ENCODE results near the gene TTK. TPM values are rescaled to one million over a fixed set of nuclear protein-coding genes. Genes with fewer than 3 reads are reported as not detected.

The TTK gene
- total RNA-seq, 1 experiment from 2014 or later: 35.5 TPM

GRCh38 chr6:80077067-80077466, 72.6 kb downstream of the TTK start:
- H3K36me3 ChIP-seq (ENCODE audit: control insufficient read depth, insufficient read depth, low read length): no peaks in the 10 kb centered on the region; the same call in 1 of the 2 replicates
- H3K27me3 ChIP-seq (ENCODE audit: control insufficient read depth, insufficient read depth, low read length): peaks cover 2% of the 10 kb centered on the region; the same call in 1 of the 2 replicates
- in situ Hi-C loops (cut with HindIII; ENCODE audit: low pct_unique_long_range_greater_than_20kb, low sequenced_read_pairs) (no loop called here), intact Hi-C loops (cut with micrococcal nuclease; ENCODE audit: unreplicated experiment) (no loop called here)
- no peaks in the 10 kb centered on the region for H3K9me3 ChIP-seq (ENCODE audit: control insufficient read depth, insufficient read depth, low read depth, low read length)
- no TSS peak for BruUV-seq (replicated peaks)
- POLR2A ChIA-PET: no interaction called here
- TF ChIP-seq, protein P1, sequence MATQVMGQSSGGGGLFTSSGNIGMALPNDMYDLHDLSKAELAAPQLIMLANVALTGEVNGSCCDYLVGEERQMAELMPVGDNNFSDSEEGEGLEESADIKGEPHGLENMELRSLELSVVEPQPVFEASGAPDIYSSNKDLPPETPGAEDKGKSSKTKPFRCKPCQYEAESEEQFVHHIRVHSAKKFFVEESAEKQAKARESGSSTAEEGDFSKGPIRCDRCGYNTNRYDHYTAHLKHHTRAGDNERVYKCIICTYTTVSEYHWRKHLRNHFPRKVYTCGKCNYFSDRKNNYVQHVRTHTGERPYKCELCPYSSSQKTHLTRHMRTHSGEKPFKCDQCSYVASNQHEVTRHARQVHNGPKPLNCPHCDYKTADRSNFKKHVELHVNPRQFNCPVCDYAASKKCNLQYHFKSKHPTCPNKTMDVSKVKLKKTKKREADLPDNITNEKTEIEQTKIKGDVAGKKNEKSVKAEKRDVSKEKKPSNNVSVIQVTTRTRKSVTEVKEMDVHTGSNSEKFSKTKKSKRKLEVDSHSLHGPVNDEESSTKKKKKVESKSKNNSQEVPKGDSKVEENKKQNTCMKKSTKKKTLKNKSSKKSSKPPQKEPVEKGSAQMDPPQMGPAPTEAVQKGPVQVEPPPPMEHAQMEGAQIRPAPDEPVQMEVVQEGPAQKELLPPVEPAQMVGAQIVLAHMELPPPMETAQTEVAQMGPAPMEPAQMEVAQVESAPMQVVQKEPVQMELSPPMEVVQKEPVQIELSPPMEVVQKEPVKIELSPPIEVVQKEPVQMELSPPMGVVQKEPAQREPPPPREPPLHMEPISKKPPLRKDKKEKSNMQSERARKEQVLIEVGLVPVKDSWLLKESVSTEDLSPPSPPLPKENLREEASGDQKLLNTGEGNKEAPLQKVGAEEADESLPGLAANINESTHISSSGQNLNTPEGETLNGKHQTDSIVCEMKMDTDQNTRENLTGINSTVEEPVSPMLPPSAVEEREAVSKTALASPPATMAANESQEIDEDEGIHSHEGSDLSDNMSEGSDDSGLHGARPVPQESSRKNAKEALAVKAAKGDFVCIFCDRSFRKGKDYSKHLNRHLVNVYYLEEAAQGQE (IDR thresholded peaks at IDR 0.05; ENCODE audit: insufficient read depth in 1 of 2, low read depth in 2 of 2, low read length in 1 of 2): no peak
- TF ChIP-seq SIN3A (IDR thresholded peaks at IDR 0.05; ENCODE audit: borderline replicate concordance, insufficient read depth, low read depth, low read length) (no peak), TCF7L2 (IDR thresholded peaks at IDR 0.05; ENCODE audit: low read depth, low read length) (no peak), POLR2AphosphoS5 (IDR thresholded peaks at IDR 0.05; ENCODE audit: low read depth, low read length) (no peak)
- no peaks in the 10 kb centered on the region for H3K4me1 ChIP-seq (ENCODE audit: control insufficient read depth, insufficient read depth, low read length)
- DNase-seq (ENCODE audit: low read depth, low spot score) (no peak), ATAC-seq (no peak)
- no peak overlapping the region for H3K27ac ChIP-seq (ENCODE audit: low read length)
- no peak overlapping the region for H3K4me3 ChIP-seq (ENCODE audit: low read depth in 2 of 2, low read length in 2 of 2)
- CTCF ChIA-PET: no interaction called here

- BruUV-seq (replicated peaks): no TSS peak
- DNase-seq (ENCODE audit: low read depth, low spot score): no peak
- no peak for ATAC-seq
- Histone ChIP-seq H3K36me3 (ENCODE audit: control insufficient read depth, insufficient read depth, low read length) (no peaks in the 10 kb centered on the region), H3K9me3 (ENCODE audit: control insufficient read depth, insufficient read depth, low read depth, low read length) (no peaks in the 10 kb centered on the region), H3K27me3 (ENCODE audit: control insufficient read depth, insufficient read depth, low read length) (peaks cover 9% of the 10 kb centered on the region), H3K27ac (ENCODE audit: low read length) (no peak overlapping the region), H3K4me3 (ENCODE audit: low read depth in 2 of 2, low read length in 2 of 2) (no peak overlapping the region), H3K4me1 (ENCODE audit: control insufficient read depth, insufficient read depth, low read length) (no peaks in the 10 kb centered on the region)
- TF ChIP-seq, protein P1 (IDR thresholded peaks at IDR 0.05; ENCODE audit: insufficient read depth in 1 of 2, low read depth in 2 of 2, low read length in 1 of 2): no peak
- TF ChIP-seq, protein P2, sequence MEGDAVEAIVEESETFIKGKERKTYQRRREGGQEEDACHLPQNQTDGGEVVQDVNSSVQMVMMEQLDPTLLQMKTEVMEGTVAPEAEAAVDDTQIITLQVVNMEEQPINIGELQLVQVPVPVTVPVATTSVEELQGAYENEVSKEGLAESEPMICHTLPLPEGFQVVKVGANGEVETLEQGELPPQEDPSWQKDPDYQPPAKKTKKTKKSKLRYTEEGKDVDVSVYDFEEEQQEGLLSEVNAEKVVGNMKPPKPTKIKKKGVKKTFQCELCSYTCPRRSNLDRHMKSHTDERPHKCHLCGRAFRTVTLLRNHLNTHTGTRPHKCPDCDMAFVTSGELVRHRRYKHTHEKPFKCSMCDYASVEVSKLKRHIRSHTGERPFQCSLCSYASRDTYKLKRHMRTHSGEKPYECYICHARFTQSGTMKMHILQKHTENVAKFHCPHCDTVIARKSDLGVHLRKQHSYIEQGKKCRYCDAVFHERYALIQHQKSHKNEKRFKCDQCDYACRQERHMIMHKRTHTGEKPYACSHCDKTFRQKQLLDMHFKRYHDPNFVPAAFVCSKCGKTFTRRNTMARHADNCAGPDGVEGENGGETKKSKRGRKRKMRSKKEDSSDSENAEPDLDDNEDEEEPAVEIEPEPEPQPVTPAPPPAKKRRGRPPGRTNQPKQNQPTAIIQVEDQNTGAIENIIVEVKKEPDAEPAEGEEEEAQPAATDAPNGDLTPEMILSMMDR (IDR thresholded peaks at IDR 0.05): no peak
- TF ChIP-seq POLR2AphosphoS5 (IDR thresholded peaks at IDR 0.05; ENCODE audit: low read depth, low read length): no peak
- TF ChIP-seq SIN3A (IDR thresholded peaks at IDR 0.05; ENCODE audit: borderline replicate concordance, insufficient read depth, low read depth, low read length): no peak
- no peak for TF ChIP-seq TCF7L2 (IDR thresholded peaks at IDR 0.05; ENCODE audit: low read depth, low read length)
- intact Hi-C loops (cut with micrococcal nuclease; ENCODE audit: unreplicated experiment) (no loop called here), in situ Hi-C loops (cut with HindIII; ENCODE audit: low pct_unique_long_range_greater_than_20kb, low sequenced_read_pairs) (no loop called here)
- ChIA-PET CTCF (no interaction called here), POLR2A (no interaction called here)
These were observed 84.2 kb downstream of the TTK start for GRCh38 chr6:80088637-80089036.
